GM18507 (cell line): Measurements from ENCODE around the gene POFUT2.
"Not testable (repeated sequence)": the region's sequence is repeated elsewhere in the genome, so short reads cannot be mapped to it uniquely, and the experiment has no call there.

Experiments
- DNase-seq: peaks from one replicate; pipeline ENCODE4 v3.0.0; 2011; ENCODE audit warnings: low read depth; ENCODE audit not compliant: insufficient read length; ENCODE audit errors: extremely low spot score
- FAIRE-seq: peaks from 2 replicates; lab custom pipeline; 2011; peaks lifted over from hg19 to GRCh38; lab: Jason Lieb, UNC

POFUT2 gene

GRCh38 chr21:45315676-45316470 lies 28.2 kb upstream of the POFUT2 start:
- not testable (repeated sequence) for DNase-seq, FAIRE-seq

- DNase-seq = no peak
- no peak for FAIRE-seq
These were observed 26.0 kb upstream of the POFUT2 start for GRCh38 chr21:45313682-45314081.

- DNase-seq (no peak), FAIRE-seq (no peak)
These were observed 25.3 kb upstream of the POFUT2 start for GRCh38 chr21:45313015-45313414.

GRCh38 chr21:45312296-45312695 lies 24.6 kb upstream of the POFUT2 start:
- FAIRE-seq (no peak), DNase-seq (no peak)

GRCh38 chr21:45310459-45310858 lies 22.8 kb upstream of the POFUT2 start:
- FAIRE-seq = no peak
- DNase-seq = no peak

- no peak for DNase-seq
- FAIRE-seq = no peak
These were observed 22.3 kb upstream of the POFUT2 start for GRCh38 chr21:45309987-45310381.

- FAIRE-seq = no peak
These were observed 21.6 kb upstream of the POFUT2 start for GRCh38 chr21:45309069-45309986.

GRCh38 chr21:45308194-45309068 lies 20.7 kb upstream of the POFUT2 start:
- FAIRE-seq = no peak
- DNase-seq = no peak

More at GRCh38 chr21:45309069-45309986, 21.6 kb upstream of the POFUT2 start:
- no peak for DNase-seq

- DNase-seq, FAIRE-seq: not testable (repeated sequence)
These were observed 20.0 kb upstream of the POFUT2 start for GRCh38 chr21:45307597-45308158.

GRCh38 chr21:45306832-45307571 lies 19.3 kb upstream of the POFUT2 start:
- FAIRE-seq = no peak

GRCh38 chr21:45306453-45306831 lies 18.7 kb upstream of the POFUT2 start:
- DNase-seq (no peak), FAIRE-seq (no peak)

More at GRCh38 chr21:45306832-45307571, 19.3 kb upstream of the POFUT2 start:
- DNase-seq = no peak

- DNase-seq (no peak), FAIRE-seq (no peak)
These were observed 18.1 kb upstream of the POFUT2 start for GRCh38 chr21:45305836-45306235.

GRCh38 chr21:45304945-45305344 lies 17.2 kb upstream of the POFUT2 start:
- FAIRE-seq = no peak

GRCh38 chr21:45304476-45304830 lies 16.8 kb upstream of the POFUT2 start:
- DNase-seq = no peak
- FAIRE-seq = no peak

More at GRCh38 chr21:45304945-45305344, 17.2 kb upstream of the POFUT2 start:
- no peak for DNase-seq

GRCh38 chr21:45303751-45304475 lies 16.2 kb upstream of the POFUT2 start:
- DNase-seq (no peak), FAIRE-seq (no peak)

GRCh38 chr21:45303091-45303615 lies 15.5 kb upstream of the POFUT2 start:
- DNase-seq (no peak), FAIRE-seq (no peak)

- DNase-seq (no peak), FAIRE-seq (no peak)
These were observed 14.7 kb upstream of the POFUT2 start for GRCh38 chr21:45302082-45303061.
